Neuronal stem cell (in vitro differentiated cells): ENCODE measurements around the gene RSPO3.
A peak's percentile ranks its signal among the peaks of the same experiment; 100 is the strongest.

ENCODE experiments used
- DNase-seq: peaks from one replicate; pipeline ENCODE4 v3.0.0-alpha.2; 2013; ENCODE audit warnings: low spot score
- H2AFZ ChIP-seq: one replicate; pipeline ENCODE4 v1.6.1; 2013; ENCODE audit warnings: mild to moderate bottlenecking, low read length, inconsistent platforms
- H2AK5ac ChIP-seq: 2 replicates; pipeline ENCODE4 v1.6.1; 2013; ENCODE audit warnings: low read depth, mild to moderate bottlenecking, inconsistent platforms, low read length, moderate library complexity, mixed read lengths
- H2BK120ac ChIP-seq: 2 replicates; pipeline ENCODE4 v1.6.1; 2013; ENCODE audit warnings: low read depth, mild to moderate bottlenecking, inconsistent platforms, low read length, moderate library complexity, mixed read lengths
- H2BK12ac ChIP-seq: one replicate; pipeline ENCODE4 v1.6.1; 2013; ENCODE audit warnings: low read length, inconsistent platforms
- H2BK15ac ChIP-seq: 2 replicates; pipeline ENCODE4 v1.6.1; 2013; ENCODE audit warnings: mild to moderate bottlenecking, low read length, inconsistent platforms, mixed read lengths
- H2BK5ac ChIP-seq: one replicate; pipeline ENCODE4 v1.6.1; 2013; ENCODE audit warnings: inconsistent platforms, mild to moderate bottlenecking, low read length, moderate library complexity
- H3K14ac ChIP-seq: one replicate; pipeline ENCODE4 v1.6.1; 2013; ENCODE audit warnings: low read length, inconsistent platforms
- H3K18ac ChIP-seq: 2 replicates; pipeline ENCODE4 v1.6.1; 2013; ENCODE audit warnings: low read length, inconsistent platforms
- H3K23ac ChIP-seq: 2 replicates; pipeline ENCODE4 v1.6.1; 2013; ENCODE audit warnings: low read depth, mild to moderate bottlenecking, mixed read lengths, low read length, inconsistent platforms; ENCODE audit not compliant: poor library complexity
- H3K27ac ChIP-seq: replicated peaks from 3 replicates; pipeline ENCODE4 v1.5.1; 2013; ENCODE audit warnings: low read length, inconsistent platforms
- H3K27me3 ChIP-seq, 3 experiments: 2 replicates each; pipeline ENCODE4 v1.6.1; 2013; ENCODE audit warnings: low read length in 3 of 3, mild to moderate bottlenecking in 2 of 3, inconsistent platforms in 1 of 3, low read depth in 1 of 3, mixed read lengths in 1 of 3, moderate library complexity in 1 of 3; ENCODE audit not compliant: control insufficient read depth in 3 of 3, insufficient read depth in 3 of 3
- H3K36me3 ChIP-seq, 2 donors: replicated peaks in 1 of 2; 2 replicates each; pipeline ENCODE4 v1.6.1; 2013; ENCODE audit warnings: low read length in 2 of 2; ENCODE audit not compliant: control insufficient read depth in 2 of 2, insufficient read depth in 2 of 2
- H3K4ac ChIP-seq: 2 replicates; pipeline ENCODE4 v1.6.1; 2013; ENCODE audit warnings: inconsistent platforms, mild to moderate bottlenecking, low read length, moderate library complexity
- H3K4me1 ChIP-seq, 2 donors: 1 replicate in 1 of 2; 2 replicates in 1 of 2; pipeline ENCODE4 v1.6.1; 2013; ENCODE audit warnings: low read length in 2 of 2, low read depth in 1 of 2; ENCODE audit not compliant: control insufficient read depth in 2 of 2, insufficient read depth in 1 of 2
- H3K4me2 ChIP-seq: one replicate; pipeline ENCODE4 v1.6.1; 2013; ENCODE audit warnings: mild to moderate bottlenecking, low read length, inconsistent platforms; ENCODE audit not compliant: insufficient read depth, poor library complexity, severe bottlenecking
- H3K4me3 ChIP-seq, 2 donors: 2 replicates each; pipeline ENCODE4 v1.5.1; 2013; ENCODE audit warnings: low read length in 2 of 2, mild to moderate bottlenecking in 2 of 2, inconsistent platforms in 1 of 2, moderate library complexity in 1 of 2
- H3K79me1 ChIP-seq: one replicate; pipeline ENCODE4 v1.6.1; 2013; ENCODE audit warnings: low read depth, mild to moderate bottlenecking, inconsistent platforms, low read length, moderate library complexity
- H3K9ac ChIP-seq: one replicate; pipeline ENCODE4 v1.6.1; 2013; ENCODE audit warnings: mild to moderate bottlenecking, low read depth, low read length, inconsistent platforms; ENCODE audit not compliant: poor library complexity
- H3K9me3 ChIP-seq, 2 donors: replicated peaks in 1 of 2; 2 replicates each; pipeline versions ENCODE3 to v1.6.1; 2013; ENCODE audit warnings: low read length in 2 of 2, mild to moderate bottlenecking in 2 of 2, inconsistent platforms in 1 of 2, low read depth in 1 of 2, mixed read lengths in 1 of 2, moderate library complexity in 1 of 2; ENCODE audit not compliant: control insufficient read depth in 2 of 2, insufficient read depth in 1 of 2
- H4K8ac ChIP-seq: one replicate; pipeline ENCODE4 v1.6.1; 2013; ENCODE audit warnings: low read depth, mild to moderate bottlenecking, inconsistent platforms, low read length, moderate library complexity
- H4K91ac ChIP-seq: one replicate; pipeline ENCODE4 v1.6.1; 2013; ENCODE audit warnings: low read length, low read depth, mild to moderate bottlenecking, inconsistent platforms; ENCODE audit not compliant: poor library complexity
- WGBS, 2 donors: extraction: QIAGEN DNeasy Blood & Tissue Kit; methylation state at CpG; one replicate each; pipeline ENCODE4 v1.1.7; 2013; ENCODE audit warnings: missing lambda C conversion rate in 2 of 2, mixed read lengths in 1 of 2; ENCODE audit not compliant: insufficient read length in 2 of 2, insufficient replicate concordance in 1 of 2; ENCODE audit errors: extremely low coverage in 2 of 2; 5-methylcytosine and 5-hydroxymethylcytosine counted together

The RSPO3 gene

DNA sequence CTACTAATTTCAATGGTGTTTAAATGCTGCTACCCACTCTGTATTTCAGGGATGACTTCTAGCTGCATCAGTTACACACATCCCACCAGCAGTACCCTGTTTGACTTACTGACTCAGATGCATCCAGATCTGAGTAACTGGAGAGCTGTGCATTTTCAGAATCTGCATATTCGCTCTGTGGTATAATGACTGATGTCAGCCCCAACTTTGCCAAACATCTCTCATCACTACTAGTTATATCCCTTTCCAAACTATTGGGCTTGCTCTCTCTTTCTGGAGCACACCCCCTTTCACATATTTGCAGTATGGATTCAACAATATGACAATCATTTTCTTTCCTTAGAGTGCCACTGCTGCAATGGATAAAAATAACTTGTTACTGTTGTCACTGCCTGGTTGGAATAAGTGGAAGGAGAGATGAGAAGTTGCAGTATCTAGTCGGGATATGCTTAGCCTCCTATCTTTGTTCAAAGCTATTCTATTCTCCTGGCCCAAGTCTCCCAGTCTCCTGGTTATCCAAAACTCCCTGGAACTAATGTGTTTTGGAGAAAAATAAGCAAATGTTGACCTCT lies 3.3 kb upstream of the RSPO3 start:
- H4K91ac ChIP-seq: no peak overlapping the region
- H3K36me3 ChIP-seq: no peaks in the 10 kb centered on the region
- H3K27me3 ChIP-seq: peaks cover 10 to 74% (median 24%) of the 10 kb centered on the region in 3 experiments
- H3K9me3 ChIP-seq: no peaks in the 10 kb centered on the region
- H3K14ac ChIP-seq: no peak overlapping the region
- H2BK120ac ChIP-seq: no peak overlapping the region
- DNase-seq: no peak
- peaks cover 4 to 7% of the 10 kb centered on the region in 2 donors for H3K4me1 ChIP-seq
- H3K18ac ChIP-seq: no peak overlapping the region
- no CpG with 5 or more reads among the region's 2 CpGs for WGBS, 2 donors
- H2AK5ac ChIP-seq: no peak overlapping the region
- H2BK15ac ChIP-seq: no peak overlapping the region
- H3K23ac ChIP-seq: no peak overlapping the region
- no peak overlapping the region for H2BK12ac ChIP-seq
- H2BK5ac ChIP-seq: no peak overlapping the region
- H4K8ac ChIP-seq: no peak overlapping the region
- H3K27ac ChIP-seq: no peak overlapping the region
- H3K4me2 ChIP-seq: no peak overlapping the region
- no peak overlapping the region for H2AFZ ChIP-seq
- no peak overlapping the region for H3K4ac ChIP-seq
- H3K4me3 ChIP-seq: no peak overlapping the region
- H3K79me1 ChIP-seq: no peaks in the 10 kb centered on the region
- H3K9ac ChIP-seq: no peak overlapping the region

DNA sequence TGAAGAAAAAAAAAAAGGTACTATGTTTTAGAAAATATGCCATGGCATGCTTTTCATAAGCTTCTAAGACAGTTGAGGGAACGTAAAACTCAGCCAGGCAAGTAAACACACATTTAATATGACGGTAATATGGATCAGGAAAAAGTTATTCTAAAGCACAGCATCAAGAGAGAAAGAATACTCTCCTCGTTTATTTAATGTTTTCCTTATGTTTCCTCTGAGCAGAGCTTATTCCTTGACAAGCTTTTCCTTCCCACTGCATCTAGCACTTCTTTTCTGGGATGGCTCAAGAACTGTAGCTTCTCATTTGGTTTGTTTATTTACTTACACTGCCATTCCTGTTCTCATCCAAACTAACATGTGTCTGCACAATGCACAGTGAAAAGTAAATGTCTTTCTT lies 2.7 kb upstream of the RSPO3 start:
- no peak overlapping the region for H3K9ac ChIP-seq
- no CpG with 5 or more reads among the region's 3 CpGs for WGBS, 2 donors
- no peak overlapping the region for H2BK5ac ChIP-seq
- no peak overlapping the region for H2AFZ ChIP-seq
- no peak overlapping the region for H3K14ac ChIP-seq
- H2BK12ac ChIP-seq: no peak overlapping the region
- no peak overlapping the region for H3K18ac ChIP-seq
- H3K27me3 ChIP-seq: peaks cover 15 to 78% (median 30%) of the 10 kb centered on the region in 3 experiments
- H3K27ac ChIP-seq: no peak overlapping the region
- H3K36me3 ChIP-seq: no peaks in the 10 kb centered on the region
- H3K4me1 ChIP-seq: peaks cover 5 to 12% of the 10 kb centered on the region in 2 donors
- no peak overlapping the region for H3K4me3 ChIP-seq
- no peak for DNase-seq
- H2BK120ac ChIP-seq: no peak overlapping the region
- H3K9me3 ChIP-seq: no peaks in the 10 kb centered on the region
- H4K8ac ChIP-seq: no peak overlapping the region
- no peak overlapping the region for H4K91ac ChIP-seq
- no peak overlapping the region for H3K4me2 ChIP-seq
- no peak overlapping the region for H2BK15ac ChIP-seq
- H2AK5ac ChIP-seq: no peak overlapping the region
- no peak overlapping the region for H3K23ac ChIP-seq
- H3K4ac ChIP-seq: no peak overlapping the region
- H3K79me1 ChIP-seq: no peaks in the 10 kb centered on the region

DNA sequence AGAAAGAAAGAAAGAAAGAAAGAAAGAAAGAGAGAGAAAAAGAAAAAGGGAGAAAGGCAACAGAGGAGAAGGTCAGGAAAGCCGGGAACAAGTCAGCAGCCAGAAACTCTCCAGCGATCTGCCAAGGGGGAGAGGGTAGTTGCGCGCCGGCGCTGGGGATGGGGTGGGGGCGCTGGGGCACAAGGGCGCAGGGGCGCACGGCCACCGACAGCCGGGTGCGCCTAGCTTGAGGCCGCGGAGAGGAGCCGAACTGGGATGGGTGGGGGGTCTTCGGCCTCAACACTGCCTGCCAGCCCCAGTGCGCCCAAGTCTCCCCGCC lies 533 bp upstream of the RSPO3 start:
- H3K4me3 ChIP-seq: peak overlapping the region; percentile 52 to 76
- no peaks in the 10 kb centered on the region for H3K9me3 ChIP-seq
- H3K4ac ChIP-seq: no peak overlapping the region
- H3K4me1 ChIP-seq: peaks cover 11 to 12% of the 10 kb centered on the region in 2 donors
- H3K36me3 ChIP-seq: no peaks in the 10 kb centered on the region
- H3K27ac ChIP-seq: no peak overlapping the region
- no peak overlapping the region for H2AK5ac ChIP-seq
- no peak overlapping the region for H4K91ac ChIP-seq
- H3K4me2 ChIP-seq: peak overlapping the region; percentile 59
- peaks cover 21 to 77% (median 36%) of the 10 kb centered on the region in 3 experiments for H3K27me3 ChIP-seq
- no peak overlapping the region for H3K14ac ChIP-seq
- H2BK120ac ChIP-seq: no peak overlapping the region
- WGBS, 2 donors: no CpG with 5 or more reads among the region's 19 CpGs
- H2BK5ac ChIP-seq: no peak overlapping the region
- no peak for DNase-seq
- H4K8ac ChIP-seq: no peak overlapping the region
- H3K18ac ChIP-seq: peak overlapping the region; percentile 19
- peak overlapping the region; percentile 93 for H2AFZ ChIP-seq
- no peaks in the 10 kb centered on the region for H3K79me1 ChIP-seq
- H3K9ac ChIP-seq: no peak overlapping the region
- no peak overlapping the region for H2BK12ac ChIP-seq
- H3K23ac ChIP-seq: no peak overlapping the region
- H2BK15ac ChIP-seq: no peak overlapping the region

DNA sequence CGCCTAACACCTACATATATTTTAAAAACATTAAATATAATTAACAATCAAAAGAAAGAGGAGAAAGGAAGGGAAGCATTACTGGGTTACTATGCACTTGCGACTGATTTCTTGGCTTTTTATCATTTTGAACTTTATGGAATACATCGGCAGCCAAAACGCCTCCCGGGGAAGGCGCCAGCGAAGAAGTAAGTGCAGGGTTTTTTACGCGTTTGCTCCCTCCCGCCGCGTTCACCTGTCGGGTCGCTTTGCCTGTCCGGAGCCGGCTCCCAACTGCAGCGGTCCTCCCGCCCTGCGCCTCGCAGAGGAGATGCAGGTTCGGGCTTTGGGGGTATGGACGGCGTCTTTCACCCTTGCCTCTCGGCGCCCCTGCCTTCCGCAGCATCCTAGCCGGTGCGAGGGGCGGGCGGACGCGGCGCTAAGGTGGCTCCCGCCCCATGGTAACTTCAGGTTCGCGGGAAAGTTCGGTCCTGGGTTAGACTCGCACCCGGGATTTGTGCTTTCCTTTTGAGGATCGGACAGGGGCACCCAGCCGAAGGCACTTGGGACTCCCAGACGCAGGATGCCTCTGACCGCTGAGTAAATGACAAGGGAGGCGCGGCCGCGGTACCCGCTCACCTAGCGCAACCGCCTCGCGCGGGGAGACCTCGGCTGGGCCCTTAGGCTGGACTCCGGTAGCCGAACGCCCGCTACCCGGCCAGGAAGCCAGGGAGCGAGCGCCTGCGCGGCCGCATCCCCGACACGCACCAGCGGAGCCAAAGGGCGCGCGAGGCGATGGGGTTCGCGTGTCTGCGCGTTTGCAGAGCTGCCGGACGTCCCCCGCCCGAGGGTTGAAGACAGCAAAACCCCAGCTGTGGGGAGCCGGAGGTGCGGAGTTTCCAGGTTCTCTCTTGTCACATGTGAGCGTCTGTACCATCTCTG lies 891 bp downstream of the RSPO3 start:
- Histone ChIP-seq H2BK12ac (no peak overlapping the region), H2BK120ac (no peak overlapping the region), H3K4me3 (peak overlapping the region; percentile 52 to 79), H2AK5ac (no peak overlapping the region), H3K9ac (peak overlapping the region; percentile 53), H3K4ac (no peak overlapping the region), H3K9me3 (no peaks in the 10 kb centered on the region), H3K27me3 (peaks cover 21 to 83% (median 36%) of the 10 kb centered on the region in 3 experiments), H3K4me1 (peaks cover 11 to 12% of the 10 kb centered on the region in 2 donors), H3K4me2 (peak overlapping the region; percentile 99), H3K36me3 (no peaks in the 10 kb centered on the region), H3K23ac (no peak overlapping the region), H3K27ac (no peak overlapping the region), H3K79me1 (no peaks in the 10 kb centered on the region), H2BK5ac (no peak overlapping the region), H2BK15ac (no peak overlapping the region), H4K91ac (no peak overlapping the region), H2AFZ (peak overlapping the region; percentile 94), H3K18ac (peak overlapping the region; percentile 21), H4K8ac (no peak overlapping the region), H3K14ac (no peak overlapping the region)
- WGBS, 2 donors: no CpG with 5 or more reads among the region's 82 CpGs
- peak; percentile 21 for DNase-seq
